Measurements from ENCODE around the gene CADM3. TPM values are rescaled to one million over a fixed set of nuclear protein-coding genes. Genes with fewer than 3 reads are reported as not detected.

CADM3 gene
- total and polyA plus RNA-seq, 2 of the 8 experiments (the other 6 are each of a cell fraction or from before 2014, with no cell fraction given), result 8.3 to 8.5 TPM

GRCh38 chr1:159132271-159132881 lies 39.0 kb upstream of the CADM3 start:
- no peaks in the 10 kb centered on the region for H3K79me2 ChIP-seq (ENCODE audit: control insufficient read depth in 1 of 2, insufficient read depth in 2 of 2, low read length in 2 of 2)
- no peak overlapping the region for H2BK5ac ChIP-seq (ENCODE audit: low read depth, low read length)
- H3K9ac ChIP-seq (replicated peaks in 1 of 4; ENCODE audit: extremely low read depth in 1 of 4, low read depth in 3 of 4, low read length in 3 of 4), result no peak overlapping the region
- FAIRE-seq, result peak; percentile 73
- no peak overlapping the region for H3K4ac ChIP-seq (replicated peaks; ENCODE audit: insufficient read length, low read depth, low read length)
- no peak overlapping the region for H2BK20ac ChIP-seq (ENCODE audit: low read length)
- ChIA-PET POLR2A (ENCODE audit: partially characterized antibody) (interaction anchor here (0.6 to 1.5 kb wide), 2 partner anchors 9 to 75 kb away, joined by 3 to 5 read pairs; no protein-coding TSS in a partner anchor), CTCF (ENCODE audit: partially characterized antibody) (interaction anchor here (0.7 to 30.1 kb wide), 23 partner anchors 10 to 972 kb away, joined by 3 to 660 read pairs (median 4); partner anchors contain the start of gene ACKR1)
- no peak overlapping the region for H2BK12ac ChIP-seq (ENCODE audit: low read depth, low read length)
- TF ChIP-seq KDM5A (IDR thresholded peaks at IDR 0.05; ENCODE audit: low read length) (no peak), CEBPB (IDR thresholded peaks at IDR 0.05; ENCODE audit: low read depth, low read length) (peak; percentile 63), CTCF (IDR thresholded peaks at IDR 0.05; ENCODE audit: control extremely low read depth in 1 of 3, insufficient read depth in 1 of 3, low read depth in 1 of 3, low read length in 3 of 3) (peak; percentile 64 to 73 (median 70)), TEAD4 (IDR thresholded peaks at IDR 0.05; ENCODE audit: low read depth, low read length) (0 out of 2 replicates have a peak, but pooled peaks have one; percentile 35), RAD21 (IDR thresholded peaks at IDR 0.05 in 1 of 2, conservative IDR thresholded peaks at IDR 0.05 in 1 of 2; ENCODE audit: low read depth in 2 of 2, low read length in 2 of 2) (peak; percentile 83 to 85)
- no peaks in the 10 kb centered on the region; a peak in 1 of 7 replicates for H3K27me3 ChIP-seq (replicated peaks in 1 of 4; ENCODE audit: control insufficient read depth in 3 of 4, extremely low read depth in 1 of 4, insufficient read depth in 3 of 4, low read length in 3 of 4)
- H3K56ac ChIP-seq (replicated peaks; ENCODE audit: insufficient read length, low read depth, low read length), result no peak overlapping the region
- no peak overlapping the region for H2BK15ac ChIP-seq (ENCODE audit: low read length)
- H3K4me1 ChIP-seq (replicated peaks in 1 of 4; ENCODE audit: control insufficient read depth in 3 of 4, insufficient read depth in 4 of 4, low read length in 3 of 4), result no peaks in the 10 kb centered on the region
- H3K4me2 ChIP-seq (ENCODE audit: insufficient read depth in 1 of 2, low read depth in 2 of 2, low read length in 2 of 2), result no peak overlapping the region
- WGBS, 2 experiments (ENCODE audit: extremely low coverage in 1 of 2, insufficient coverage in 1 of 2, insufficient read length in 1 of 2, insufficient replicate concordance in 2 of 2, low coverage in 1 of 2, low lambda C conversion rate in 2 of 2, missing lambda C conversion rate in 1 of 2), result 67% methylated on average over 11 of the region's 12 CpGs; no CpG with 5 or more reads in 1 of the 2 experiments
- H3K36me3 ChIP-seq (ENCODE audit: control insufficient read depth in 2 of 4, insufficient read depth in 4 of 4, low read length in 3 of 4), result no peaks in the 10 kb centered on the region
- no peak overlapping the region for H2AFZ ChIP-seq (ENCODE audit: low read length)
- H2BK120ac ChIP-seq (replicated peaks; ENCODE audit: low read depth, low read length), result no peak overlapping the region
- no peak overlapping the region for H3K23ac ChIP-seq (ENCODE audit: insufficient read length)
- no peak overlapping the region for H3K4me3 ChIP-seq (ENCODE audit: extremely low read depth in 1 of 4, insufficient read depth in 2 of 4, low read depth in 3 of 4, low read length in 4 of 4)
- no peak overlapping the region for H2AK5ac ChIP-seq (ENCODE audit: low read depth, low read length)
- no peak overlapping the region for H4K5ac ChIP-seq (ENCODE audit: insufficient read length, low read depth, low read length)
- no peak overlapping the region for H4K8ac ChIP-seq (ENCODE audit: extremely low read depth, insufficient read depth, low read length)
- DNase-seq (ENCODE audit: low read depth in 1 of 2, low spot score in 2 of 2), result peak in 1 of 2 experiments; percentile 80
- H3K79me1 ChIP-seq (ENCODE audit: low read depth, low read length), result no peaks in the 10 kb centered on the region
- no peaks in the 10 kb centered on the region for H3K9me3 ChIP-seq (ENCODE audit: insufficient read depth in 2 of 2, low read depth in 1 of 2, low read length in 1 of 2)
- no peaks in the 10 kb centered on the region; the same call in 1 of the 2 replicates for H3K23me2 ChIP-seq (ENCODE audit: low read depth, low read length)
- H4K20me1 ChIP-seq (replicated peaks in 1 of 2; ENCODE audit: control insufficient read depth in 1 of 2, insufficient read depth in 2 of 2, low read length in 2 of 2), result no peaks in the 10 kb centered on the region
- no peak overlapping the region for H4K91ac ChIP-seq (replicated peaks; ENCODE audit: insufficient read length, low read length)
- H3K14ac ChIP-seq (ENCODE audit: insufficient read length), result no peak overlapping the region
- no peak overlapping the region for H3K18ac ChIP-seq (ENCODE audit: extremely low read depth, low read length)
- no peak overlapping the region for H3K27ac ChIP-seq (ENCODE audit: low read depth, low read length)

All from H1 (cell line).